Putamen (tissue), 1 donor: ENCODE data around the gene MORC2.

ENCODE experiments used
- DNase-seq: peaks from one replicate; pipeline ENCODE4 v3.0.0-alpha.2; 2016; ENCODE audit warnings: low spot score

The MORC2 gene

GRCh38 chr22:30921108-30921507, 47.5 kb downstream of the MORC2 start:
- DNase-seq: no peak

DNA sequence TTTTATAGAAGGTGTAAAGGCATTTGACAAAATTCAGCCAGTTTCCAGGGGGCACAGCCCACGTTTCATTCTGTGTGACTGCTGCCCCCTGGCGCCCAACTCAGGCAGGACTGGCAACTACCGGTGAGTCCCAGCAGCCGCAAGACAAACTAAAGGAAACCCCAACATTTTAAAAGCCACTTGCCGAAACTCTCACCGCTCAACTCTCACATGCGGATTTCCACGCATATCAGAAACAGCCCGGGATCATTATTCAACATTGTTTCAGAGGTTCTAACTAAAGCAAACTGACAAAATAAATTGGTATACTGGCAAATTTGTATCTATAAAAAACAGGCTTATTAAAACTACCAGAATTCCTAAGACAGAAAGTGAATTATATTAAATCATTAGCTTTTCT, 48.2 kb downstream of the MORC2 start:
- DNase-seq: peak; percentile 59

DNA sequence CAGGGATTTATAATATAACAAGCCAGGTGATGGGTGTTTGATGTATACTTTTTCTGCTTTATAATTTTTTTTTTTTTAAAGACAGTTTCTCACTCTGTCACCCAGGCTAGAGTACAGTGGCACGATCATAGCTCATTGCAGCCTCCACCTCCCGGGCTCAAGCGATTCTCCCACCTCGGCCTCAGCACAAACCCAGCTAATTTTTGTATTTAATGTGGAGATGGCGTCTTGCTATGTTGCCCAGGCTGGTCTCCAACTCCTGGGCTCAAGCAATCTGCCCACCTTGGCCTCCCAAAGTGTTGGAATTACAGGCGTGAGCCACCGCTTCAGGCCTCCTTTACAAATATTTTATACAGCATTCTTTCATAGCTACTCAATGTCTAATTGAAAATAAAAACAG, 48.6 kb downstream of the MORC2 start:
- DNase-seq: no peak

- no peak for DNase-seq
Observed at GRCh38 chr22:30918761-30919160, 49.8 kb downstream of the MORC2 start.

GRCh38 chr22:30910358-30910757, 58.2 kb downstream of the MORC2 start:
- no peak for DNase-seq

DNA sequence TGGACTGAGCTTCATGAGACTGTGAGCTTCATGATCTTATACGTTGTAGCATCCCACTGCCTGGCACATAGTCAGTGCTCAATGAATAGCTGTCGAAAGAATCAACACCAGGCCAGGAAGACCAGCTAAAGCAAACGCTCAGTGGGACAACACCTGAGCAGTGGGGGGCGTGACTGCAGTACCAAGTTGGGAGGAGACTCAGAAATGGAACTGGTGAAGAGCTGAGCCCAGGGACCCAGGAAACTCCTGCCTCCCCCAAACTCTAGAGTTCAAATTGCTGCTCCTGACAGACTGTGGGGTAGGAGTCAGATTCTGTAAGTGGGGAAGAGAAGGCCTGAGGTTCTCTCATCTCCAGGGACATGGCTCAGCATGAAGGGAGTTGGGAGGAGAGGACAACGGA, 59.3 kb downstream of the MORC2 start:
- no peak for DNase-seq

- no peak for DNase-seq
Observed at GRCh38 chr22:30908051-30908461, 60.5 kb downstream of the MORC2 start.

DNA sequence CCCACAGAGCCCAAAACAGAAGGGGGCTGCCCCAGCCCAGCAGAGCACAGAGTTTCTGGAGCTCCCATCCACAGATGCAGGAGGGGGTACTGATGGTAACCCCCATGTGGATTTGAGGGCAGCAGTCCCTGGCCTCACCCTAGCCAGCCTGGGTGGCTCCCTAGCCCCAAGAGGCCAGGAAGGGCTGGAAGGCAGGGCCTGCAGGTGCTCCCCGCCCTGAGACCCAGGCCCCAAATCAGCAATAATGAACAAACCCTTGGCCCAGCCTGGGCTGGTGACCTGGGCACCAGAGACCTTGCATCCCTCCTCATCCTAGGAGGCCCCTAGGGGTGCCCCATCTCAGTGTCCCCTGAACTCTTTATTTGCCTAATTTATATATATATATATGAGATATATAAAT, 61.6 kb downstream of the MORC2 start:
- DNase-seq: no peak

GRCh38 chr22:30906411-30906810, 62.2 kb downstream of the MORC2 start:
- DNase-seq: no peak

DNA sequence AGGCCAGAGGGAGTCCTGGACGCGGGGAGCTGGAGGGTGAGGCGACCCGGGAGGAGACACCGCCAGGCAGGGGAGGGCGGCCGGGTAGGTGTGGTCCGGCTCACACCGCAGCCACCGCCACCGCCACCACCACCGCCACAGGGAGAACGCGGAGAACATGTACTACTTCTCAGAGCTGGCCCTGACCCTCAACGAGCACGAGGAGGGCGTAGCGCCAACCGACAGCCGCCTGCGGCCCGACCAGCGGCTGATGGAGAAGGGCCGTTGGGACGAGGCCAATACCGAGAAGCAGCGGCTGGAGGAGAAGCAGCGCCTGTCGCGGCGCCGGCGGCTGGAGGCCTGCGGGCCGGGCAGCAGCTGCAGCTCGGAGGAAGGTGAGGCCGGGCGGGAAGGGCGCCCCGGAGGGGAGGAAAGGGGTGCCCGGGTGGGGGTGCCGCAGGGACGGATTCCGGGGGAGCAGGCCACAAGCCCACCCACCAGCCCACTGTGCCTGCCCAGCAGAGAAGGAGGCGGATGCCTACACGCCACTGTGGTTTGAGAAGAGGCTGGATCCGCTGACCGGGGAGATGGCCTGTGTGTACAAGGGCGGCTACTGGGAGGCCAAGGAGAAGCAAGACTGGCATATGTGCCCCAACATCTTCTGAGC, 62.8 kb downstream of the MORC2 start:
- DNase-seq: no peak

- no peak for DNase-seq
Observed at GRCh38 chr22:30903876-30904460, 64.6 kb downstream of the MORC2 start.

DNA sequence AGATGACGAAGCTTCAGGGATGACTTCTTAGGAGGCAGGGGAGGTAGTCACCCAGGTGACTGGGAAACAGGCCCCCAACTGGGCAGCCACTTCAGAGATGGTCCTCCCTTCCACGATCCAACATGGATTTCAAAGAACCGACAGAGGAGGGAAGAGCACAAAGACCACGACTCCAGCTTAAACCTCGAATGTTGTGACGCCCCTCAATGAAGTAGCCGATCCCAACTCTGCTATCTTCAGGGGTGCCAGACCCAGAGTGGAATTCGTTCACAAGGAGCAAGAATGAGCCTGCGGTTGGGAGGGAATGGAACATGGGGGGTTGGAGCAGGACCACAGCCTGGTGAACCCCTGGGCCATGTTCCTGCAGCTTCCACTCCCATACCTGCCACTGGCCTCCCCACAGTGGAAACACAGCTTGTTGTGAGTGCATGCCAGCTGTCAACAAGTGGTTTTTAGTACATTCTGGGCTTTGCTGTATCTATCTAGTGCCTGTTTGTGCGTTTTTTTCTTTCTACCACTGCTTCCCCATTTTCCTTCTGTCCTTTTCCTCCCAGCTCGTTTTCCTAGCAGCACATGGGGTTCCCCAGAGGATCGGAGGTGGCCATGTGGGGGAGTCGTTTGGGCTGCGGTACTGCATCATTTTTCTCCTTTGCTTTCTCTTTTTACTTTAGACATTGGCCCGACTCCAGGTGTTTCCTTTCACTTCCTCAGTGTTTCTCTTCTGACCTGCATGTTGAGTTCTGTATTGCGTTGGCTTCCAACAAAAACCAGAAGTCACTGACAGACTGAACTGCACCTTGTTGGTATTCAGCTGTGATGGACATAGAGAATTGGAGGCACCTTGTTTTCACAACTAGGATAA, 65.8 kb downstream of the MORC2 start:
- DNase-seq: no peak

DNA sequence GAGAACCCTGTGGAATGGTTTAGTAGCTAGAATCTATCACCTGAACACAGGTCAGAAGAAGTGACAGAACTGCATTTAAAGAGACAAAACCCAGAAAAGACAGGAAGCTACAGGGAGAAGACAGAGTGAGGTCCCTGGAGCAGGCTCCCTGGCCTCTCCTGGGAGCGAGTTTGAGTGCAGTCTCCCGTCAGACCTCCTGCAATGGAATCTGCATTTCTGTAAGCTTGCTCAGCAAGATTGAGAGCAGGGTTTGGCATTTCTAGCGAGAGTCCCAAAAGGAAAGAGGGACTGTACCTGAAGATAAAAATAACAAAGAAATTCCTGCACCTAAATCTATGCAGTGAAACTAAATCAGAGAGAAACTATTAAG, 74.2 kb downstream of the MORC2 start:
- no peak for DNase-seq

GRCh38 chr22:30893434-30894370, 74.9 kb downstream of the MORC2 start:
- DNase-seq: no peak

DNA sequence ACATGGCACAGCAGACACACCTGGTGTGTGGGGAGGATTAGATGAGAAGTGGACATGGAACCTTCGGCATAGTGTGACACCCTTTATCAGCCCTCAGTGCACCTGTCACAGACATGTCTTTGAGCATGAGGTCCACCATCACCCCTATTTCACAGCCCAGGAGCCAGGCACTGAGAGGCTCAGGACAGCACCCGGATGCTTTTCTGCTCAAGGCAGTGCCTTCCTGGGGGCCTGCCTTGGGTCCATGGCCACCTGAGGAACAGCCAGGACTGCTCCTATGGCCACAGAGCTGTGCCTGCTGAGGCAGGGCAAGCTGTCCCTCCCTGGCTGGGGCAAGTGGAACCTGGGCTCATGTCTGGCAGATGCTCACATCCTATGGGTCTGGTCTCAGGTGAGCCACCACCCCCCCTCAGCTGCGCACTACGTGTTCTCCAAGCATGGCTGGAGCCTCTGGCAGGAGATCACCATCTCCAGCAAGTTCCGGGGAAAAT, 75.8 kb downstream of the MORC2 start:
- no peak for DNase-seq

- no peak for DNase-seq
Observed at GRCh38 chr22:30892286-30892685, 76.3 kb downstream of the MORC2 start.

GRCh38 chr22:30891781-30892180, 76.8 kb downstream of the MORC2 start:
- no peak for DNase-seq

DNA sequence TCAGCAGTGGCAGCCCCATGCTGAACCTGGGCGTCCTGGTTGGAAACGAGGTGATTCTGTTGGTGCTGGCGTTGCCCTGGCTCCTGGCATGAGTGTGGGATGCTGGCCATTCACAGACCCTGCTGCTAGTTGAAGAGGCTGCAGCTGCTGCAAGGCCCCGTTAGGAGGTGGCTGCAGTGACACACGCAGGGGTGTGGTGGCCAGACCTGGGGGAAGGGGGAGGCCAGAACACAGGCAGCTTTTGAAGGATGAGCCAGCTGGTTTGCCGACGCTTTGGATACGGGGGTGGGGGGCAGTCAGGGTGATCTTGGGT, 77.2 kb downstream of the MORC2 start:
- no peak for DNase-seq

- DNase-seq: no peak
Observed at GRCh38 chr22:30890686-30891442, 77.7 kb downstream of the MORC2 start.

- DNase-seq: no peak
Observed at GRCh38 chr22:30889996-30890480, 78.5 kb downstream of the MORC2 start.

GRCh38 chr22:30889268-30889995, 79.1 kb downstream of the MORC2 start:
- no peak for DNase-seq
